GM10266 (cell line): ENCODE results near the gene TMEM192.
"Not testable (repeated sequence)": the region's sequence is repeated elsewhere in the genome, so short reads cannot be mapped to it uniquely, and the experiment has no call there.

Experiments
- DNase-seq: peaks from one replicate; pipeline ENCODE4 v3.0.0; 2012; ENCODE audit errors: extremely low spot score
- CTCF ChIP-seq: IDR thresholded peaks from 2 replicates; pipeline ENCODE4 v1.5.1; 2012; ENCODE audit warnings: mild to moderate bottlenecking, low read depth; ENCODE audit not compliant: control insufficient read depth, insufficient read depth; ENCODE audit errors: missing control alignments

Gene TMEM192

GRCh38 chr4:165138843-165139242 lies 26.2 kb upstream of the TMEM192 start:
- no peak for TF ChIP-seq CTCF
- no peak for DNase-seq

GRCh38 chr4:165137205-165137604 lies 24.5 kb upstream of the TMEM192 start:
- DNase-seq = no peak
- TF ChIP-seq CTCF = no peak

DNA sequence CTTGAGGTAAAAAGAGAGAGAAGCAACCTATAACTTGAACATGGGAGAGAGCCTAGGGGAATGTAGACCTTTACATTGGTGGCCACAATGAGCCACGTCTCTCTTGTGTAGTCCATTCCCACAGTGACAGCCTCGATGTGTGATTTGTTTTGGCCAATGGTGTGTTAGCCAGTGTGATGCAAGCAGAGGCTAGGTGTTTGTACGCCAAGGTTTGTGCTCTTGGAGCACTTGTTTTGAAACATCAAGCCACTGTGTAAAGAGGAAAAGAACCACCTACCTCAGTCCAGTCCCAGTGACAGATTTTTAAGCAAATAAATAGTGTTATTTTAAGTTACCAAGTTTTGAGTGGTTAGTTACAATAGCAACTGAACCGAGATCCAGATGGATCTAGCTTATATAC lies 23.9 kb upstream of the TMEM192 start:
- TF ChIP-seq CTCF = no peak

GRCh38 chr4:165133150-165133549 lies 20.5 kb upstream of the TMEM192 start:
- no peak for TF ChIP-seq CTCF
- DNase-seq = no peak

More for the DNA sequence above, 23.9 kb upstream of the TMEM192 start:
- no peak for DNase-seq

GRCh38 chr4:165131247-165131832 lies 18.7 kb upstream of the TMEM192 start:
- TF ChIP-seq CTCF = peak; percentile 93
- peak; percentile 75 for DNase-seq

DNA sequence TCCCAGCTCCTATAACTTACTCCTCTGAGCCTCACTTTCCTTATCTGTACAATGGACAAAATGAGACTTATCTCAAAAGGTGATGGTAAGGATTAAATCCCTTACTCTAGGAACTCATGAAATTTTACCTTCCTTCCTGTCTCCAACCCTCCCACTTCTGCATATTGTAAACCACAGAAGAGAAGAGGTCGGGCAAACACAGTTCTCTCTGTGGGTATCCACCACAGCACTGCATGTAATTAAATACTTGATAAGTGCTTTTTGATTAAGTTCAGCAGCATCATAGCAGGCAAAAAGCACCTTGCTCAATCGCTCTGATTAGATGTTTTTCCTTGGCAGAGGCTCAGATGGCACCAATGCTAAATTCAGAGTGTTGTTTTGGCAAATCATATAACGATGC lies 17.3 kb upstream of the TMEM192 start:
- DNase-seq = no peak
- no peak for TF ChIP-seq CTCF

- not testable (repeated sequence) for DNase-seq
These were observed 13.3 kb upstream of the TMEM192 start for GRCh38 chr4:165125869-165126499.
